Daoy (cell line): Measurements from ENCODE around the gene WDPCP. TPM values are rescaled to one million over a fixed set of nuclear protein-coding genes. Genes with fewer than 3 reads are reported as not detected.
A peak's percentile ranks its signal among the peaks of the same experiment; 100 is the strongest.
"Not testable (repeated sequence)": the region's sequence is repeated elsewhere in the genome, so short reads cannot be mapped to it uniquely, and the experiment has no call there.

Experiments used
- DNase-seq: peaks from one replicate; pipeline ENCODE4 v3.0.0-alpha.2; 2015; ENCODE audit warnings: low read depth
- total RNA-seq: library from RNA; depleted of rRNA; stranded (reverse); fragments of >200 nt; shearing (Covaris generic); gene quantifications from 2 replicates; pipeline ENCODE4 v1.2.3, GENCODE V29; 2014; rRNA removed

WDPCP gene
- total RNA-seq, 1 experiment from 2014 or later, result 6.6 TPM

GRCh38 chr2:63121055-63121834, 467.0 kb downstream of the WDPCP start:
- no peak for DNase-seq

GRCh38 chr2:63118821-63119220, 469.5 kb downstream of the WDPCP start:
- no peak for DNase-seq

- DNase-seq, result no peak
Observed at GRCh38 chr2:63104482-63104881, 483.8 kb downstream of the WDPCP start.

GRCh38 chr2:63101954-63102353, 486.3 kb downstream of the WDPCP start:
- no peak for DNase-seq

- DNase-seq, result no peak
Observed at GRCh38 chr2:63099032-63099431, 489.2 kb downstream of the WDPCP start.

- DNase-seq, result no peak
Observed at GRCh38 chr2:63096491-63096890, 491.8 kb downstream of the WDPCP start.

- no peak for DNase-seq
Observed at GRCh38 chr2:63093502-63093901, 494.8 kb downstream of the WDPCP start.

- no peak for DNase-seq
Observed at GRCh38 chr2:63092857-63093256, 495.4 kb downstream of the WDPCP start.

- DNase-seq, result no peak
Observed at GRCh38 chr2:63092401-63092800, 495.9 kb downstream of the WDPCP start.

GRCh38 chr2:63086687-63087086, 501.6 kb downstream of the WDPCP start:
- no peak for DNase-seq

- DNase-seq, result no peak
Observed at GRCh38 chr2:63081404-63081803, 506.9 kb downstream of the WDPCP start.

- peak; percentile 21 for DNase-seq
Observed at GRCh38 chr2:63078852-63079606, 509.2 kb downstream of the WDPCP start.

- DNase-seq, result not testable (repeated sequence)
Observed at GRCh38 chr2:63074399-63074798, 513.9 kb downstream of the WDPCP start.

GRCh38 chr2:63073994-63074393, 514.3 kb downstream of the WDPCP start:
- no peak for DNase-seq

GRCh38 chr2:63071664-63072063, 516.6 kb downstream of the WDPCP start:
- no peak for DNase-seq

Other genes starting within 250 kb of the WDPCP start
- gene MDH1, start 486 bp upstream of the WDPCP start, total RNA-seq, result 270 and 302 TPM in 2 replicates